GM19438 (cell line): Measurements from ENCODE around the gene MEF2B.

Source experiments
- ATAC-seq: cut with Tn5 transposase; IDR thresholded peaks from one replicate; pipeline ENCODE4 v1.9.1; 2021; ENCODE audit warnings: low read depth; ENCODE audit not compliant: unreplicated experiment

MEF2B gene

DNA sequence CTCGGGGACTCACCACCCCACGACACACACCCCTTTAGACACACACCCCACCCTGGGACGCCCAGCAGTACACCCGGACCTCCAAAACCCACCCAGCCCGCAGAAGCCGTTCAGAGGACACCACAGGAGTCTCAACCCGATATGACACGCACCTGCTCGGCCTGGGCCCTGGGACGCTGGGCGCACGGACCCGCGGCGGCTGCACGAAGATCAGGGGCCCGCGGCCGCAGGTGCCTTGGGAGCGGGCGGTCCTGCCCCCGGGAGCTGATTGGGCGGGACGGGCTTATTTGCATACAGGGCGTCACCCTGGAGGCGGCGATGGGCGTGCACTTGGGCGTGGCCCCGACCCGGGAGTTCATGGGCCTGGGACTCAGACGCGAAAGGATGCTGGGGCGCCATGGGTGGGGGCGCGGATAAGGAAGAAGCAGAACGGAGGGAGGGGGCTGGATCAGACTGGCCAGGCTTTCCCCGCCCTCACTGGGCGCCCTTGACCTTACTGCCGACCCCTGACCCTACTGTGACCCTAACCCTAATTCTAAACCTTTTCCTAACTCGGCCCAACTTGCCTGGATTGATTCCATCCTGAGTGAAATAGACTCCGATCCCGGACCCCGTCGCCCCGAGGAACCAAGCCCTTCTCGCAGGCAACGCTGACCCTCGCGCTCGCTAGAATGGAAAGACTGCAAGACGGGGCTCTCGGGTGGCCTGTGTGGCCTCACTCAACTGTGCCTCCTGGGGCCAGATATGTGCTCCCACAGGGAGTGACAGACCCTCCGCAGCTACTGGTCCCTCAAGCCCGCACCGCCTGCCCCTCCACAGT is at the start of gene MEF2B:
Gene MEF2B (minus strand): TSS at position 211 of the 820 bp plus-strand sequence. CDS start 19,528 bp downstream, outside the sequence.
- peak; percentile 84 for ATAC-seq

- ATAC-seq: no peak
These were observed 48.8 kb upstream of the MEF2B start for GRCh38 chr19:19218911-19219310.

- no peak for ATAC-seq
These were observed 47.0 kb upstream of the MEF2B start for GRCh38 chr19:19217099-19217498.

- ATAC-seq: no peak
These were observed 45.7 kb upstream of the MEF2B start for GRCh38 chr19:19215792-19216191.

GRCh38 chr19:19214892-19215291 is 44.8 kb upstream of the MEF2B start:
- ATAC-seq: no peak

GRCh38 chr19:19214159-19214490 is 44.1 kb upstream of the MEF2B start:
- no peak for ATAC-seq

GRCh38 chr19:19213426-19214158 is 43.5 kb upstream of the MEF2B start:
- ATAC-seq: no peak

- no peak for ATAC-seq
These were observed 42.9 kb upstream of the MEF2B start for GRCh38 chr19:19212916-19213315.

GRCh38 chr19:19211499-19212420 is 41.7 kb upstream of the MEF2B start, which contains the start of gene NCAN:
Gene NCAN (plus strand): TSS chr19:19211958. CDS start chr19:19216954, 4,996 bp downstream.
- no peak for ATAC-seq

- no peak for ATAC-seq
These were observed 39.3 kb upstream of the MEF2B start for GRCh38 chr19:19209372-19209771.

DNA sequence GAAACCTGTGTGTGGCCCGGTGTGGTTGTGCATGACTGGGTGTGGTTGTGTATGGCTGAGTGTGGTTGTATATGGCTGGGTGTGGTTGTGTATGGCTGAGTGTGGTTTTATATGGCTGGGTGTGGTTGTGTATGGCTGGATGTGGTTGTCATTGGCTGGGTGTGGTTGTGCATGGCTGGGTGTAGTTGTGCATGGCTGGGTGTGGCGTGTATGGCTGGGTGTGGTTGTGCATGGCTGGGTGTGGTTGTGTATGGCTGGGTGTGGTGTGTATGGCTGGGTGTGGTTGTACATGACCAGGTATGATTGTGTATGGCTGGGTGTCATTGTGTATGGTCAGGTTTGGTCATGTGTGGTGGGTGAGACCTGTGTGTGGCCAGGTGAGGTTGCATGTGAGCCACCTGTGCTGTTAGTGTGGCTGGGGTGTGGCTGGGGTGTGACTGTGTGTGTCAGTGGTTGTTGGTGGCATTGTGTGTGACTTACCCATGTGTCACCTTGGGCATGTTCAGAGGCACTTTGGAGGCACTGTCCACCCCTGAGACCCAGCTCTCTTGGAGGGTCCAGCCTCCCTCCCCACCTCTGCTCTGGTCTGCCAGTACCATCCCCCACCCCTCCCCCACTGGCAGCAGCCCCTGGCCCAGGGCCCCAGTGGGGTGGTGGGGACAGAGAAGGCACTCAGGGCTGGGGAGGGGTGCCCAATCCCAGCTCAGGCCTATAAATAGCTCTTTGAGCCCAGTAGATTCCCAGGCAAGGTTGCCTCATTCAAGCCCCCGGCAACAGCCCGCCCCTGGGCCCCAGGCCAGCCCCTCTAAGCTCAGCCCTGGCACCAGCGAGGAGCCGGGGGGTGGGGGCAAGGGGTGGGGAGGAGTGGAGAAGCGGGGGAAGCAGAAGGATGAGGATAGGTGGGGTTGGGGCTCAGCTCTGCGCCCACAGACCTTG is 37.8 kb upstream of the MEF2B start:
- ATAC-seq: no peak

- no peak for ATAC-seq
These were observed 36.9 kb upstream of the MEF2B start for GRCh38 chr19:19206938-19207337.

DNA sequence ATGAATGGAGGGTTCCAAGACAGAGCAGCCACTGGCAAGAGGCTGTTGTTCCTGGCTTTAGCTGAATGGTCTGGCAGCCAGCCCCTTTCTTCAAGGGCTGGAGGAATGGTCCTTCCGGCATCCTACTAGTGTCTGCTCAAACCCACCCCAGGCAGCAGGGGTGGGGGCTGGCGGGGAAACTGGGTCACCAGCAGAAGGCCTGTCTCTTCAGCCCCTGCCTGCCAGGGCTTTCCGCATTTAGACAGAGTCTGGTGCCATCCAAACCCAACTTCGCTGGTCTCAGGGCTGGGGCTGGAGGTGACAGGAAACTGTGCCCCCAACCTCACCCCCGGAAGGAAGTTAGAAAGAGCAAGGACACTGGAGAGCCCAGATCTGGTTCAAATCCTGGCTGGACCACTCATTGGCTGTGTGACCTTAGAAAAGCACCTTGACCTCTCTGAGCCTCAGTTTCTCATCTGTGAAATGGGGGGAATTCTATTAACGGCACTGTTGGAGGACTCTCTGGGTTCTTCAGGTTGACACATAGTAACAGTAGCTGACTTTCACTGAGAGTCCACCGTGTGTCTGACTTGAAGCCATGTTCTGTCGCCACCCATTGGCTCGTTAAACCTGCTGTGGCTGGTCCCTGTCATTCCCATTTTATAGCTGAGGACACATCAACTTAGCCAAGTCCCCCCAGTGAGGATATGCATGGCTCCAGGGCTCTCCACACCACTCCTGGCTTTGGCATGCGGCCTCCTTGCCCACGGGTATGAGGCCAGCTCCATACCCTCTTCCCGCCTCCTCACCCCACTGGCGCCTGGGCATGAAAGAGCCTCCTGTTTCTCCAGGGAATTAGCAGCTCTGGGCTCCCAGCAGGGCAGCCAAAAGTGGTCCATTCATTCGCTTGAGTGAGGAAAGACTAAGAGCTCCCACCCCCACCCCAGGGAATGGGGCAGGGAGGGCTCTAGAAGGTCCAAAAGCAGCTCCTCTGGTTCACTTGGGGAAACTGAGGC is 35.6 kb upstream of the MEF2B start:
- ATAC-seq: no peak

GRCh38 chr19:19204181-19204580 is 34.1 kb upstream of the MEF2B start:
- ATAC-seq: no peak

GRCh38 chr19:19203012-19203856 is 33.2 kb upstream of the MEF2B start, which contains the start of gene NR2C2AP:
Gene NR2C2AP (minus strand): TSS chr19:19203414. CDS start chr19:19203060, 354 bp downstream.
- peak; percentile 66 for ATAC-seq

DNA sequence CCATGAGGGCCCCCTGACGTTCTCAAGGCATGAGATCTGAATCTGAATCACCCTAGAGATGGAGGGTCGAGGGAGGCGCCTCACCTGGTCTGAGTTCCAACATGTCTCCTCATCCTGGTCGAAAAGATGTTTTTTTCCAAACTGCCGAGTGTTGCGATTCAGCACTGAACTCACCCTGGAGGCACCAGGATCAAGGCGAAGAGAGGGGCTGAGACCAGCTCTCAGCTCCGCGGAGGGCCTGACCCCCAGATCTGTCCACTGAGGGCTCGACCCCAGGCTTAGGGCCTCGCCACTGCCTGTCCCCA is 32.6 kb upstream of the MEF2B start:
- no peak for ATAC-seq

DNA sequence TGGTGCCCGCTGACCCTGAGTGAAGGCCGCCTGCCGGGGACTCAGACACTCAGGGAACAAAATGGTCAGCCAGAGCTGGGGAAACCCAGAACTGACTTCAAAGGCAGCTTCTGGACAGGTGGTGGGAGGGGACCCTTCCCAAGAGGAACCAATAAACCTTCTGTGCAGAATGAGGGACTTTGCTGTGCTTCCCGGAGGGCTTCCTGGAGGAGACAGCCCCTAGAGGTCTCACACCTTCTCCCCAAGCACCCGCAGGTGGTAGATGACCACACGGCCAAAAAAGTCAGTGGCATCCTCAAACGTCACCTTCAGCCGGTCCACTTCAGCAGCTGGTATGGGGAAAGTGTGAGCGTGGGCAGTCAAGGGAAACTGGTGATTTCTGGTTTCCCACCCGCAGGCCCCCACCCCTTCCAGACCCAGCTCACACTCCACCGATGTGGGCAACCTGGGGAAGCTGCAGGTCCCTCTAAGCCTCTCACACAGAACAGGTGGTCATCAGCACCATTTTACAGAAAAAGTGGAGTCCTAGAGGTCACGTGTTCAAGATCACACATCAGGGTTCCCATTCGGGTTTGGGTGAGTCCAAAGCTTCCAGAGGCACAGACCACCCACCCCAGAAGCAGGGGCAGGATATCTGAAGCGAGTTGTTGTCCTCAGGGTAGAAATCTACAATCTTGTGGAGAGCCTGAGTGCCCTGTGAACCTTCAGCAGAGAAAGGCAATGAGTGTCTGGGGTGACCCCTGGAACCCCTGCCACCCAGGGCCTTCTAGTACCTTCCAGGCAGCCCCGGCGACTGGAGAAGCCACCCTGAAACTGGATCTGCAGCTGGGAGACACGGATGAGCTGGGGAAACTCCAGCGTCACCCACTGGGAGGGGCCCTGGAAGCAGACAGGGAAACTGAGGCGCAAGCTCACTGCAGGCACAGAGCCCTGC is 31.9 kb upstream of the MEF2B start:
- ATAC-seq: no peak
